T follicular helper cell (primary cell): Measurements from ENCODE around the gene PRRG2.

Source experiments
- DNase-seq: peaks from one replicate; pipeline ENCODE4 v3.0.0-alpha.2; 2020; ENCODE audit warnings: low read depth

The PRRG2 gene

DNA sequence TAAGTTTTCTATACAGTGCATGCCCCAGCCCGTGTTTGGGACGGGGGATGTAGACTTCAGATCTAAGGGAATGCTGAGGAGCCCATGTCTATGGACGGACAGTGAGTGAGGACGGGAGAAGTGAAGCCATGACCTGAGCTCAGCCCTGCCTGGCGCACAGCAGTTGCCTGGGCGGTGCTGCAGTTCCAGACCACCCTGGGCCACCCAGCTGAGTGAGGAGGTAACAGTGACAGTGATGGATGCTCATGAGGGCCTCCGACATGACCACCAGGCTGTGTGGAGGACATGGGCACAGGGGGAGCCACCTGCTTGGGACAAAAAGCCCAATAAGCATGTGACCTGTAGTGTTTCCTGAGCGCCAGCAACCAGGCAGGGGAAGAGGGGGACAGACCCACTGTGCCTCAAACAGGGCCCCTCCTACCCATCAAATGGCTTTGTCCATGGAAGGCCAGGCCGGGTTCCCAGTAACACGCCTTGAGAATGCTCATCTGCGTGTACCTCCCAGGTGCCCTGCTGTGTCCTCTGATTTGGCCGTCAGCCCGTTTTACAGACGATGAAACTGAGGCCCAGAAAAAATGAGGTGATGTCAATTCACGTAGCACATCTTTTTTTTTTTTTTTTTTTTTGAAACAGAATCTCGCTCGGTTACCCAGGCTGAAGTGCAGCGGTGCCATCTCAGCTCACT is 23.3 kb upstream of the PRRG2 start:
- no peak for DNase-seq

DNA sequence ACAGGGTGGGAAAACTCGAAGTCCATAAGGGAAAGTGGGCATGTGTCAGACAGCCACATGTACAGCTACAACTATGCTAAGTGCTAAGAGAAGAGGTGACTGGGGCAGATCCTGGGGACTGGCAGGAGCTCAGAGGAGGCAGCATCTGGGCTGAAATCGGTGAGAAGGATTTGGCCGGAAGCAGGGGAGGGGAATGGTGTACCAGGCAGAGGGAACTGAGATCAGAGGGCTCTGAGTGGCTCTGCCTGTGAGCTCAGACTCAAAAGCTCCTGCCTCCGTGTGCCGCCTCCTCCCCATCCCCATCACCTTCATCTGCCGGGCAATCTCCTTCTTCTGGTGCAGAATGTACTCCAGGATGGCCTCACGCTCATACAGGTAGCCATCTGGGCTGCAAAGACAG is 22.5 kb upstream of the PRRG2 start:
- no peak for DNase-seq

DNA sequence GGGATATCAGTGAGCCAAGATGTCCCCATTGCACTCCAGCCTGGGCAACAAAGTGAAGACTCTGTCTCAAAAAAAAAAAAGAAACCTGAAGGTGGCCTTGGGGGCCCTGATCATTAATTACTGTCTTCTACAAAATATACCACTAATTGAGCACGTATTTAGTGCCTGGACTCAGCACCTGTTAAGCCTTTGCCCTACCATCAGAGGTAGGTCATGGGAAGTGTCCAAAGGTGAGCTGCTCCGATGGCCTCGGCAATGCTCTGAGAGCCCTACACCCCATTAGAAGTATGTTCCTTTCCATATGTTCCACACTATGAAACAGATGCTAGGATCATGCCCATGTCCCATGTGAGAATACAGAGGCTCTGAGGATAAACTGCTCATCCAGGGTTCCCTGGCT is 21.7 kb upstream of the PRRG2 start:
- no peak for DNase-seq

DNA sequence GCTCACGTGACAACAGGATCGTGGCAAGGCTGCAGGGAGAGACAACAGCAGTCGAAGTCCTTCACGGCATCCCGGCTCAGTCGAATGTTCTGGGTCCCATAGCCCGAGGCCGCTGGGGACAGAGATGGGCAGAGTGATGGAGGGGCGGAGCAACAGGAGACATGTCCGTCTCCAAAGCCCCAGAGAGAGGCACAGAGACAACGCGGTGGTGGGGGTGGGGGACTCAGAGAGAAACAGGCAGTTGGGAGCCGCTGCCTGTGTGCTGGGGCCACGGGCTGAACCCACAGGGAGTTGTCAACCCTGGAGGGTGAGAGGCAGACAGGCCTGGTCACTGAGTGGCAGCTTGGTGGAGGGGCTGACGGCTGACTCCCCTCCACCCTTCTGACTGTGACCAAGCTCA is 21.2 kb upstream of the PRRG2 start:
- no peak for DNase-seq

DNA sequence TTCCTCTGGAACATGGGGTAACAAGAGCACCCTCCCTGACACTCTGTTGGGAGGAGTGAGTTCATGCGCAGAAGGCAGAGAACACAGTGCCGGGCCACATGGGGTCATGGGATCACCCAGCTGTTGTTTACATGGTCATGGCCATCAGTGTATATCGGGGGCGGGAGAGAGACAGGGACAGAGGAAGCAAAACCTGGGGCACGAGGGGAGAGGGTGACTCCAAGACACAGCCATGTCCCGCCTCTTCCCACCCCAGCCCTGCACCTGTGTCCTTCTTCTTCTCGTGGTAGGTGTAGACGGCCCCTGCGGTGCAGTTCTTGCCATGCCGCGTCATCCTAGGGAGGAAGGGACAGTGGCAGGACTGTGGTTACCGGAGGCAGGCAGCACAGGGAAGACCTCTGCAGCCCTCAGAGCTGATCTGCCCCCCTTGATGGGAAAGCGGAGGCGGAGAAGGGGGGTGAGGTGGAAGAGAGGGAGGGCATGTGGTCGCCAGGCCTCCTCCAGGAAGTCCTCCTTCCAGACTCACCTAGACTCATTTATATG is 20.7 kb upstream of the PRRG2 start:
- DNase-seq = no peak

DNA sequence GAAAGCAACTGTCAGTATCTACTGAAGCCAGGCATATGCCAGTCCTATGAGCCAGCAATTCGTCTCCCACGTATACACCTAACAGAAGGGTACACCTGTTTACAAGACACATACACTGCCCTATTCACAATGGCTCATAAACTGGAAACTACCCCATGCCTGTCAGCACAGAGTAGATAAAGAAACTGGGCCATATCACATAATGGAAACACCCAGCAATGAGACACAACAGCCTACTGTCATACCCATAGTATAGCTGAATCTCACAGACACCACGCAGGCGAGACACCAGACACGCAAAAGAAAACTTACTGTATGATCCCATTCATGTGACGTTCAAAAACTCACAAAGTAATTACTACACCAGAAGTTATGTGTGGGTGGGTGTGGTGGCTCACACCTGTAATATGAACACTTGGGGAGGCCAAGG is 16.5 kb upstream of the PRRG2 start:
- DNase-seq = no peak

DNA sequence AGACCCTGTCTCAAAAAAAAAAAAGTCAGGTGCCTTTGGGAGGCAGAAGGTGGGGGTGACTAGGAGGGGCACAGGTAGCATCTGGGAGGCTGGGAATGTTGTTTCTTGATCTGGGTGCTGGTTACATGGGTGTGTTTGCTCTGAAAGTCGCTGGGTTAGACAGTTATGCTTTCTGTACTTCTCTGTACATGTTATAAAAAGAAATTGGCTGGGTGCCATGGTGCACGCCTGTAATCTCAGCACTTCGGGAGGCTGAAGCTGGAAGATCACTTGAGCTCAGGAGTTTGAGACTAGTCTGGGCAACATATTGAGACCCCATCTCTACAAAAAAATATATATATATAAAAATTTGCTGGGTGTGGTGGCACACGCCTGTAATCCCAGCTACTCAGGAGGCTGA is 15.9 kb upstream of the PRRG2 start:
- DNase-seq = no peak

DNA sequence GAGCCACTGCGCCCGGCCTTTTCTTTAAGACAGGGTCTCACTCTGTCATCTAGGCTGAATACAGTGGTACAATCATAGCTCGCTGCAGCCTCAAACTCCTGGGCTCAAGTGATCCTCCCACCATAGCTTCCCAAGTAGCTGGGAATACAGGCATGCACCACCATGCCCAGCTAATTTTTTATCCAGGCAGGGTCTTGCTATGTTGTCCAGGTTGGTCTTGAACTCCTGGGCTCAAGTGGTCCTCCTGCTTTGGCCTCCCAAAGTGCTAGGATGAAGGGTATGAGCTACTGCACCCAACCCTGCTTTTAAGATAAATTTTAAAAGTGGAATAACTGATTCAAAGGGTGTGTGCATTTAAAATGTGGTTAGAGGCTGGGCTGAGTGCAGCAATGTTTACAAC is 14.8 kb upstream of the PRRG2 start:
- no peak for DNase-seq

DNA sequence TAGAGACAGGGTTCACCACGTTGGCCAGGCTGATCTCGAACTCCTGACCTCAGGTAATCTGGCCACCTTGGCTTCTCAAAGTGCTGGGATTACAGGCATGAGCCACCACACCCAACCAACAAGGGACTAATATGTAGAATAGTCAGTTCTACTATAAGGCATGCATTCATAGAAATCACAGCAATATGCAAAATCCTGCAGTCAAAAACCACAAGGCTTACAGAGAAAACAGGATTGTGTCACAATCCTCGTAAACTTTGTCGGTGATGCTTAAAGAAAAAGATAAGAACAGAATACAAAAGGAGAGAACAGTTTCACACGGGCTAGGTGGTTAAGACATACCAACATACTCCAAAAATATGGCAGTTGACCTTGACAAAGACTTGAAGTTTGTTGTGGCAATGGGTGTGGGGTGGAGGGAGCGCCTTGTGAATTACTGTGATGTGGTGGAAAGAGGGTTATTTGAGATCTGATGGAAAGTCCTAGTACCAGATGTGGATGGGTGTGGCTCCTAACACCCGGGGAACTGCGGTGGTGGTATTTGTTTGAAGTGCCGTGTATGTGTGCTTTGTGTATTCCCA is 13.2 kb upstream of the PRRG2 start:
- DNase-seq = peak; percentile 67

DNA sequence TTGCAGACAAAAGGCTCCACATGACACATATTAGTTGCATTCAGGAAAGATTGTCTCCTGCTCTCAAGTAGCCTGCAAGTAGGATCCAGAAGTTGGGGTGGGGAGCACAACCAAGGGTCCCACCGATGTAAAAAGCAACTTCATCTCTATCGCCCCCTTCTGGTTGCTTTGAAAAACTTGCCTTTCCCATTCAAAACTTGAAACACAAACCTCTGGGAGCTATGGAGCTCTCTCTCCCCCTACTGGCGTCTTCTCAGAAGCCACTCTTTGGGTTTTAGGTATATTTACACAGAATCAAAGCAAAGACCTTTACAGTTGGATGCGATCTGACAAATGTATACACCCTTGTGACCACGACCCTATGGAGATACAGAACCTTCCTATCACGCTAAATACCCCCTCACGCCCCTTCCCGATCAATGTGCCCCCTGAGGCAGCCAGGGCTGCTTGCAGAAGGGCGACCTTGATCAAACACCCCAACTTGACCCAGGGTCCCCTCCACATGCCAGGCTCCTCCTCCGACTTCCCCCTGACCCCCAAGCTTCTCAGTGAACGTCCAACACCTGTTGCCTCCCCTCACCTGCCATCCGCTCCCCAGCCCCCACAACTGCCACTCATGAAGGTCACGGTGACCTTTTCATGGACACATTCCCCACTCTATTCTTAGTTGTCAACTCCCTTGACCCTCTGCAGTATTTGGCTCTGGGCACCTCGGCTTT is 10.8 kb upstream of the PRRG2 start:
- peak; percentile 62 for DNase-seq

DNA sequence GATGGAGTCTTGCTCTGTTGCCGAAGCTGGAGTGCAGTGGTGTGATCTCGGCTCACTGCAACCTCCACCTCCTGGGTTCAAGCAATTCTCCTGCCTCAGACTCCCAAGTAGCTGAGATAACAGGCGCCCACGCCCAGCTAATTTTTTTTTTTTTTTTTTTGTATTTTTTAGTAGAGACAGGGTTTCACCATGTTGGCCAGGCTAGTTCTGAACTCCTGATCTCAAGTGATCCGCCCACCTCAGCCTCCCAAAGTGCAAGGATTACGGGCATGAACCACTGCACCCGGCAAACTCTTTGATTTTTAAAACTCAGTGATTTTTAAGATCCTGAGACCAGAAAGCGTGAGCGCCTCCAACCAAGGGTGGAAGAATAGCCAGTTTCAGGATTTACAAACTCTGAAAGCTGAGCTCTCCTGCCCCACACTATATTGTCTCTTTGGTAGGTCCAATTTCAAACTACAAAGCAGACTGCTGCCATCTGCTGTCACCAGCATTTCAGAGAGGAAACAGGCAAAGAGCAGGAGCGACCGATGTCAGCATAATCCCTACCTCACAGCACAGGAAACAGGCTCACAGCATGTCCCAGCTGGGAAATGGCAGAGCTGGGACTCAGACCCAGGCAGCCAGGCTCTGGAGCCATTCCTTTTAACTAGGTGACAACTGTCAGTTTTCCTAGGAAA is 10.0 kb upstream of the PRRG2 start:
- no peak for DNase-seq

DNA sequence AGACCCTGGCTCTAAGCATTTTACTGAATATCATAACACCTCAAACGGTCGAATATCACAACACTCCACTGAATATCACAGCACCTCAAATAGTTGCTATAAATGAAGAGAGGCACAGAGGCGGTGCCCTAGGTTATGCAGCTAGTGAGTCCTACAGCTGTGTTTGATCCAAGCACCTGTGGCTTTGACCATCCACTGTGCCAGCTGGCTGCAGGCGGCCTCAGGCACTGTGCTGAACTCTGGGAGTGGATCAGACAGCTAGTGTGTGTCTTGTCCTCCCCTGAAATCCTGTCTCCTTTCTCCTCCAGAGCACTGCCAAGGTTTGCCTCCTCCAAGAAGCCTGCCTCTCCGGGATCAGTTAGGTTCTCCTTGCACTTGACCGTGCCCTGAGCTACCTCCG is 8.1 kb upstream of the PRRG2 start:
- DNase-seq = no peak

DNA sequence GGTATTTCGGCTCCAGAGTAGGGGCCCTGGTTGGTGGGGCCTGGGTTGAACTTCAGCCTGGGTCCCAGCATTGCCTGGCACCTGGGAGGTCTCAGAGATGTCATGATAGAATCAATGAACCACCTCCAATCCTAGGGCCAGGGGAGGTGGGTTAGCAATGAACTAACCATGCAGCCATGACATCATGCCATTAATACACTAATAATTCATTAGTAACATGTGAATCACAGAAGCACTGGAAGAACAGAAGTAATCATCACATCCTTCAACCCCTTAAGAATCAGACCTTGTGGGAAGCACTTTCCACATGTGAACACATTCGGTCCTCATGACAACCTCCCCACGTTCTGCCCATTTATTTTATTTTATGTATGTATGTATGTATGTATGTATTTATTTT is 7.7 kb upstream of the PRRG2 start:
- no peak for DNase-seq

DNA sequence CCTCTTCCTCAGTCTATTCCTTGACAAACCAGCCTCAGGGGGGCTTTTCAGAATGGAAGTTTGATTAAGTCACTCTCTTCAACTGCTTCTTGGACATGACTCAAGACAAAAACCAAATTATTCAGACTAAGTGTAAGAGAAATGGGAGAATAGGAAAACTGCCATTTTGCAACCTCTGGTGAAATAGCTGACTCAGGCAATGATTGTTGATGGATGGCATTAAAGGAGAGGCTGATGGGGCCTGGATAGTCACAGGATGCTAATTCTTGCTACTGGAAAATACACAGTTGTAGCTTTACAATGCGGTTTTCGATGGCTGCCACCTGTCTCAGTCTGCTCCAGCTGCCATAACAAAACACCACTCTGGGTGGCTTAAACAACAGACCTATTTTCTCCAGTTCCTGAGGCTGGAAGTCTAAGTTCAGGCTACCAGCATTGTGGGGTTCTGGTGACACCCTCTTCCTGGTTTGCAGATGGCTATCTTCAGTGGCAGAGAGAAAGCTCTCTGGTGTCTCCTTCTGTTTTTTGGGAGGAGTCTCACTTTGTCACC is 6.8 kb upstream of the PRRG2 start:
- no peak for DNase-seq

DNA sequence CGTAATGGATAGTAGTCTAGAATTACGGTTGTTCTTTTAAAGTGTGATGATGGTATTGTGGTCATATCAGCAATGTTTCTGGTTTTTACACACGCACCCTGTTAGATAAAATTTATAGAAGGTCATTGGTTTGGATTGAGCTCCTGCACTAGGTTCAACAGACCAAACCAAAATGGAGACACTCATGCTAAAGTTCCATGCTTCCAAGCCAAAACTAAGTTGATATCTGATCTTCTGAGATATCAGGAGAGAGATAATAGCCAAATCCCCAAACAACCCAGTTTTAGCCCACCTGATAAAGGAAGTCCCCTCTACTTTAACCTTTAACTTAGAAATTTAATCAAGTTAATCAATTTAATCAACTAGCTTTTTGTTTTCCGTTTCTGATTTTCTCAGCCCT is 1.9 kb upstream of the PRRG2 start:
- DNase-seq = no peak

DNA sequence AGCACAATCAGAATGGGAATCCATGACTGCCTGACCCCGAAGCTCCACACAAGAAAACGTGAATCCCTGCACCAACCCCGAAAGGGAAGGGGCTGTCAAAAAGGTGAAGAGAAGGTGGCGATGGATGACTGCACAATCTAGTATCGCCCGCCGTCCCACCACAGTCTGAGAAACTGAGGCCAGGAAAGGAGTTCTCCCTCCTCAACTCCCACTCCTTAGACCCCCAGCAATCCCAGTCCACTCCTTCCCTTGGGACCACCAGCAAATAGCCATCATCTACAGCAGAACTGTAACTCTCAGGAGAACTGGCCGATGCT is 1.2 kb upstream of the PRRG2 start:
- DNase-seq = no peak

DNA sequence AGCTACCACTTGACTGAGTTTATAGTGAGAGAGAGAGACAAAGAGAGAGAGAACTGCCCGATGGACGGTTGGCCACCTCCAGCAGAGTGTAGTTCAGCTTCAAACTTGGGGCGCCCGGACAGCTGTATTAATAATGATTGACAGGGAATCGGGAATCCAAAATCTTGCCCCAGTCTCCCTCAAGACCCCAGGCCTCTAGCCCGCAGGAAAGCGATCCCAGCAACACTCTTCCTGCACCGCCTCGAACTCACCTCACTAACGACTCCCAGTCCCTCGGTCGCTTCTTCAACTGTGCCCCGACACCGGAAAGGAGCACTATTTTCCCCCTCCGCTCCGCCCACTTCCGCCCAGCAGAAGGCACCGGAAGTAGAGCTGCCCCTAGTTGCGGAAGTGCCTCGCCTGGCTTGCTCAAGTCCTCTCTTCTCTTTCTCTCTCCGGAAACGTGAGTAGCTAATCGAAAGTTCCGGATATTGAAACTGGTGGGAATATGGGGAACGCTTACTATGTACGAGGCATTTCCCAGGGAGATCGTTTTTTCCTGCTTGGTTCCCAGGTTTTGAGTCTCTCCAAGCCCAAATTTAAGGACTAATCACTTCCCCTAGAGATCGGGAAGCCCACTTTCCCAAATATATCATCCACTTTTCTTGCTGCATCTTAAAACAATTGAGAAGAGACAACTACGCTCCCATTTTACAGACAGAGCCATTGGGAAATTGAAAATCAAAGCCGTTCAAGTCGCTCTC is 681 bp upstream of the PRRG2 start, which contains the start of gene NOSIP:
Gene NOSIP (minus strand): TSS at position 293 of the 743 bp plus-strand sequence. CDS start 19,865 bp downstream, outside the sequence.
- DNase-seq = peak; percentile 94

DNA sequence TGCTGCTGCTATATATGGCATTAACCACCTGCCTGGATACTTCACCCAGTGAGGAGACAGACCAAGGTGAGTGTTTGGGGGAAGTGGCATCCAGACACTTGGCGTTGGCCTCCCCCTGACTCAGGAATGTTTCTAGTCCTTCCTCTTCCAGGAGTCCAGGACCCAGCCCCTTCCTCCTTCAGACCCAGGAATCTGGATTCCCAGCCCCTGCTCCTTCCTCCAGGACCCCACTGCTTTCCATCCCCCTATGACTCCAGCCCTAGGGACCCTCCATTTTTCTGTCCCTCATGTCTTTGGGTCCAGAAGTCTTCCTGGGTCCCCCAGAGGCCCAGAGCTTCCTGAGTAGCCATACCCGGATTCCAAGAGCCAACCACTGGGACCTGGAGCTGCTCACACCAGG is 2.1 kb downstream of the PRRG2 start:
- no peak for DNase-seq

DNA sequence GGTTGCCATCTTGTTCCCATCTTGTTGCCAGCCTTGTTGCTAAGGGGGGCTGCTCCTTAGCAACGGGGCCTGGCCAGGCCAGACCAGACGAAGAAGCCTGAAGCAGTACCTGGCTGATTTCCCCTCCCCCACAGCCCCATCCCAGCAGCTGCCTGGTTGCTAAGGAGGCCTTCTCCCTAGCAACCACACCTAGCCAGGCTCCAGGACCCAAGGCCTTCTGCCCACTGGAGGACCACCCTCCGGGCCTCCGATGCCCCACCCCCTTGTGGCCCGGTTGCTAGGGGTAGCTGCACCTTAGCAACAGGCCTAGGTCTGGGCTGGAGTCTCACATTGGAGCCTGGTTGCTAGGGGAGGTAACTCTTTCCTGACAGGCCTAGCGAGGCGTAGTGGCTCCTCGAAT is 3.9 kb downstream of the PRRG2 start:
- no peak for DNase-seq

DNA sequence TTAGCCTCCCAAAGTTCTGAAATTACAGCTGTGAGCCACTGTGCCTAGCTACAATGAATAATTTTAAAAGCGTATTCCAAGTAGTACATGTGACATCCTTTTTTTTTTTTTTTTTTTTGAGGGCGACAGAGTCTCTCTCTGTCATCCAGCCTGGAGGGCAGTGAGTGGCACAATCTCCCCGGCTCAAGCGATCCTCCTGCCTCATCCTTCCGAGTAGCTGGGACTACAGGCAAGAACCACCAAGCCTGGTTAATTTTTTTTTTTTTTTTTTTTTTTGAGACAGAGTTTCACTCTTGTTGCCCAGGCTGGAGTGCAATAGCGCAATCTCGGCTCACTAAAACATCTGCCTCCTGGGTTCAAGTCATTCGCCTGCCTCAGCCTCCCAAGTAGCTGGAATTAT is 6.1 kb downstream of the PRRG2 start:
- no peak for DNase-seq

DNA sequence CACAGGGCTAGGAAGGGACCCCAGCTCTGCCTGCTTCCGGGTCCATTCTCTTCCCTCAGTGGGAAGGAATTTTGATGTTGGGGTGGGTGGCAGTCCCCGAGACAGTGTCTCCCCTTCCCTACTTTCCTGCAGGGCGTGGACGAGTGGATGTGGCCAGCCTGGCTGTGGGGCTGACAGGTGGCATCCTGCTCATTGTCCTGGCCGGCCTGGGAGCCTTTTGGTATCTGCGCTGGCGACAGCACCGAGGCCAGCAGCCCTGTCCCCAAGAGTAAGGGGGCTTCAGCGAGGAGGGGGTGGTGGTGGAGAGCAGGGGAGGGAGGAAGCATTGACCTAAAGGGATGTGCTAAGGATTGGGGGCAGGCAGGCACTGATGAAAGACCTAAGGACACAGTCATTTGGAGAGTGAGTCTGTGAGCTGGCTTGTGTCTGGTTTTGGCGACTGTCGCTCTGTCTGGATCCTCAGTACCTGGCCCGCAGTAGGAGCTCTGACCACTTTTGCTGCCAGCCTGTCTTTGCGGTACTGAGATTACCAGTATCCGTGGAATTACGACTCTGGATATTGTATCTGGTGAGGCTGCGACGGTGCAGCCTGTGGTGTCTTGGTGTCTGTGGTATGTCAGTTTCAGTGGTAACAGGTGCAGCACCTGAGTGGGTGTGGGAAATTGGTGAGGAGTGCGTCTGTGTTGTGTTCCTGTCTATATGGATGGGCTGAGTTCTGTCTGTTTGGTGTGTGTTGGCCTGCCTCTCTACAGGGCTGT is 7.4 kb downstream of the PRRG2 start:
- no peak for DNase-seq
